NCI-H2196 treated with DMSO at 0.1 percent for 48 hours (cell line): ENCODE data around the gene MTLN.
"Not testable (repeated sequence)": the region's sequence is repeated elsewhere in the genome, so short reads cannot be mapped to it uniquely, and the experiment has no call there.

Experiments
- DNase-seq: peaks from one replicate; lab custom pipeline; 2025; ENCODE audit not compliant: unreplicated experiment; lab: John Stamatoyannopoulos, UW

Gene MTLN

GRCh38 chr2:110211938-110212858 is at the start of gene MTLN:
TSS of gene MTLN (minus strand) at chr2:110212547. CDS start at chr2:110212525, 22 bp downstream.
- peak; percentile 48 for DNase-seq

DNA sequence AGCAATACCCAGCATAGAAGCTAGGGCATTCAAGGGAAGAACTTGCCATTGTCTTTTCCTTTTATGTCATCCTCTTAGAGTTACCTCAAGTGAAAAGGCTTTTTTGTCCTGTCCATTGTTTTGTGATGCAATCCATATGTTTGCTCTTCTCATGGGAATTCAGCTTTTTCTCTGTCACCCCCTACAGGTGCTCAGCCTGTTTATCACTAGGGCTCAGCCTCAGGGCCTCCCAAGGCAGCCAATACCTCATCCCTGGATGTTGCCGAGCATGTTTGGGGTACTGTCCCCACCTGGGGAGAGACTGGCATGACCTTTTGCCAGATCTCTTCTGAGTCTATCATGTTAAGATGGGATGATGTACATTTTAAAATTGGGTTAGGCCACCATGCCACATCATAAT is 49.6 kb upstream of the MTLN start:
- DNase-seq: not testable (repeated sequence)

DNA sequence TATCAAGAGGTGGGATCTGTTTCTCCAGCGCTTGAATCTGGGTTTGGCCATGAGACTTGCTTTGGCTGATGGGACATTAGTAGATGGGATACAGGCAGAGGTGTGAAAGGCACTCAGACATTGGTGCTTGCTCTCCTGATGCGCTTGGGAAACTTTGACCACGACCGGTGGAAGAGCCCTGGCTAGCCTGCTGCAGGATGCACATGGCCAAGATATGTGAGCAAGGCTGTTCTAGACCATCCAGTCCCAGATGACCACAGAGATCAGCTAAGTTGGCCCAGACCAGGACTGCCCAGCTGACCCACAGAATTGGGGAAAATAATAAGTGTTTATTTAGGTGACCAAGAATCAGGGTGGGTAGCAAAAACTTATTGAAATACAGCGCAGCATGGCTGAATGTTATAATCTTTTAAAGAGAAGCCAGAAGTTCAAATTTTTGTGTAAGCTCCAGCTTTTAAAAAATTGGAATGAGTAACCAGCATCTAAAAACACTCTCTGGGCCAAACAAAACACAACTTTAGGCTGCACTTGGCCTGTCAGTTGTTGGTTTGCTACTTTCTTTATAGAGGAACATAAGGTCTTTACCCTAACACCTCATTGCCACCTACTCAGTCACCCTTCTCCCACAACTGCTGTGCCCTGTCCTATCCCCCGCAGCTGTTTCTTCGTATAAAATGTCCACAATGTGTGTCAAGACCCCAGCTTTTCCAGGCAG is 35.9 kb upstream of the MTLN start:
- not testable (repeated sequence) for DNase-seq

- DNase-seq: not testable (repeated sequence)
These were observed 33.4 kb upstream of the MTLN start for GRCh38 chr2:110245488-110246435.

GRCh38 chr2:110243283-110243682 is 30.9 kb upstream of the MTLN start:
- DNase-seq: not testable (repeated sequence)

- DNase-seq: not testable (repeated sequence)
These were observed 22.2 kb upstream of the MTLN start for GRCh38 chr2:110234514-110234913.

GRCh38 chr2:110229886-110230285 is 17.5 kb upstream of the MTLN start:
- DNase-seq: not testable (repeated sequence)

DNA sequence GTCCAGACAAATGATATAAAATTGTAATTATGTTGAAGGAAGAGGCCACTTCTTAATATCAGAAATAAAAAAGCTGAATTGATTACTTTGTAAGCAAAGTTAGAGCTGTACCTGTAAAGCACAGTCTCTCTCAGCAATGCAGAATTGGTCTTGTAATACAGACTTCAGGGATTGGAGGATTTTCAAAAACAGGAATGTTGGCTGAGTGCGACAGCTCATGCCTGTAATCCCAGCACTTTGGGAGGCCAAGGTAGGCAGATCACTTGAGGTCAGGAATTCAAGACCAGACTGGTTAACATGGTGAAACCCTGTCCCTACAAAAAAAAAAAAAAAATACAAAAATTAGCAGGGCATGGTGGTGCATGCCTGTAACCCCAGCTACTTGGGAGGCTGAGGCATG is 10.3 kb upstream of the MTLN start:
- DNase-seq: not testable (repeated sequence)

- no peak for DNase-seq
These were observed 9.6 kb upstream of the MTLN start for GRCh38 chr2:110221938-110222337.

DNA sequence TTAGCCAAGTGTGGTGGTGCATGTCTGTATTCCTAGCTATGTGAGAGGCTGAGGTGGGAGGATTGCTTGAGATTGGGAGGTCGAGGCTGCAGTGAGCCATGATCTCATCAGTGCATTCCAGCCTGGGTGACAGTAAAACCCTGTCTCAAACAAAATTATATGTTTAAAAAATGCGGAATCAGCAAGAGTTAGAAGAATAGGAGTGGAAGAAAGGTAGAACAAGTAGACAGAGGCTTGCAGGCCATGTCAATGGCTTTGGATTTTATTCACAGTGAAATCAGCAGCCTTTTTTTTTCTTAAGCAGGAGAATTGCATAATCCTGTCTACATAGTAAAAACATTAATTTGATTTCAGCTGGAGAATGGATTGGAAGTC is 7.8 kb upstream of the MTLN start:
- no peak for DNase-seq

DNA sequence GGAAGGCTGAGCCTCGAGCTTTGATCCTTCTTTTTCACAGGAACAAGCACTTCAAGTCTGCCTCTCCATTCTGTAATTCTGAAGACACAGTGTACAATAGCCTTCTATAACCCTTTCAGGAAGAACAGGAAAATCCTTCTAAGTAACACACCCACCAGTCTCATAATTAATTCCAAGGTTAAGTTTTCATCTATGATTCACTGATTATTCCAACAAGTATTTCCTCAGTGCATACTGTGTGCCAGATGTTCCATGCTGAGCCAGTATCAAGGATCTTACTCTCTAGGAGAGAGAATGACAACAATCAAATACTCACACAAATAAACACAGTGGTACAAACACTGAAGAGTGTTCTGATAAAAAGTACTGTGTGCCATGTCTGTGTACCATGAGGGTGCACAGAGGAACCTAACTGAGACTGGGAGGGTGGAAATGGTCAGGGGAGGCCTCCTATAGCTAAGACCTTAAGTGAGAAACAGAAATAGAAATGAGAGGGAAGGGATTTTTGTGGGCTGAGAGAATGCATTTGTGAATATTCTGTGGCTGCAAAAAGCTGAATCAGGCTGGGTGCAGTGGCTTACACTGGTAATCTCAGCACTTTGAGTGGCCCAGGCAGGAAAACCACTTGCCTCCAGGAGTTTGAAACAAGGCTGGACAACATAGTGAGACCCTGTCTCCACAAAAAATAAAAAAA is 7.3 kb upstream of the MTLN start:
- no peak for DNase-seq

- not testable (repeated sequence) for DNase-seq
These were observed 6.5 kb upstream of the MTLN start for GRCh38 chr2:110218889-110219288.

DNA sequence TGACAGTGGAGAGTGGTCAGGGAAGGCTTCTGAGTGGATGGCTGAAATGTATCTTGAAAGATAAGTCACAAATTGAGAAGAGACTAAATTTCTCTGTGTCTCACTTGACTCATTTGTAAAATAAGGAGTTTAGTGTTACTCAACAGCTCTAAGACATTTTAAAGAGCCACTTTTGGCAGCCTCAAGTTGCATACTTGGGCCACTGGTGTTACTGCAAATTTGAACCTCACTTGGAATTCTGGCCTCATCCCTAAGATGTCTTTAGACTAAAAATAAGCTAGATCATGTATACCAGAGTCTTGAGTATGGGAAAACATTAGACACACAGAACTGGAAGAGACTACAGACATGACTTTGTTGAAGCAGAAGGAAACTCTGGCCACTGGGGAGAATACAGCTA is 4.5 kb upstream of the MTLN start:
- DNase-seq: no peak

- no peak for DNase-seq
These were observed 3.9 kb upstream of the MTLN start for GRCh38 chr2:110216199-110216598.

GRCh38 chr2:110215566-110216158 is 3.3 kb upstream of the MTLN start:
- DNase-seq: no peak

GRCh38 chr2:110215091-110215490 is 2.7 kb upstream of the MTLN start:
- no peak for DNase-seq

- not testable (repeated sequence) for DNase-seq
These were observed 1.2 kb upstream of the MTLN start for GRCh38 chr2:110213522-110213921.

GRCh38 chr2:110205660-110206455 is 6.5 kb downstream of the MTLN start:
- no peak for DNase-seq
